NCI-H82 treated with DMSO at 0.1 percent for 48 hours (cell line): Measurements from ENCODE around the gene IL1B.
"Not testable (repeated sequence)": the region's sequence is repeated elsewhere in the genome, so short reads cannot be mapped to it uniquely, and the experiment has no call there.

Experiments
- DNase-seq: peaks from one replicate; lab custom pipeline; 2025; ENCODE audit not compliant: unreplicated experiment; lab: John Stamatoyannopoulos, UW

Gene IL1B

GRCh38 chr2:112850588-112850987 is 14.0 kb upstream of the IL1B start:
- DNase-seq = no peak

- DNase-seq = no peak
These were observed 13.4 kb upstream of the IL1B start for GRCh38 chr2:112849956-112850355.

- no peak for DNase-seq
These were observed 12.3 kb upstream of the IL1B start for GRCh38 chr2:112848833-112849232.

GRCh38 chr2:112846031-112846430 is 9.5 kb upstream of the IL1B start:
- no peak for DNase-seq

- DNase-seq = no peak
These were observed 7.3 kb upstream of the IL1B start for GRCh38 chr2:112843836-112844235.

- DNase-seq = no peak
These were observed 6.7 kb upstream of the IL1B start for GRCh38 chr2:112843288-112843687.

GRCh38 chr2:112841295-112842044 is 4.9 kb upstream of the IL1B start:
- no peak for DNase-seq

GRCh38 chr2:112840068-112840445 is 3.5 kb upstream of the IL1B start:
- DNase-seq = no peak

- no peak for DNase-seq
These were observed 3.0 kb upstream of the IL1B start for GRCh38 chr2:112839407-112840067.

- no peak for DNase-seq
These were observed 417 bp downstream of the IL1B start for GRCh38 chr2:112836163-112836560.

GRCh38 chr2:112835536-112836162 is 930 bp downstream of the IL1B start:
- no peak for DNase-seq

- DNase-seq = no peak
These were observed 1.5 kb downstream of the IL1B start for GRCh38 chr2:112835061-112835501.

GRCh38 chr2:112834396-112835037 is 2.1 kb downstream of the IL1B start:
- DNase-seq = no peak

- no peak for DNase-seq
These were observed 2.6 kb downstream of the IL1B start for GRCh38 chr2:112833976-112834375.

GRCh38 chr2:112833639-112833931 is 3.0 kb downstream of the IL1B start:
- DNase-seq = not testable (repeated sequence)

- no peak for DNase-seq
These were observed 3.5 kb downstream of the IL1B start for GRCh38 chr2:112832841-112833638.

- no peak for DNase-seq
These were observed 4.4 kb downstream of the IL1B start for GRCh38 chr2:112831946-112832840.

GRCh38 chr2:112831513-112831845 is 5.1 kb downstream of the IL1B start:
- no peak for DNase-seq

- DNase-seq = no peak
These were observed 5.7 kb downstream of the IL1B start for GRCh38 chr2:112830682-112831512.
